GM18870 (cell line): Measurements from ENCODE around the gene GRB14.
A peak's percentile ranks its signal among the peaks of the same experiment; 100 is the strongest.
"Not testable (repeated sequence)": the region's sequence is repeated elsewhere in the genome, so short reads cannot be mapped to it uniquely, and the experiment has no call there.

Experiments
- ATAC-seq: cut with Tn5 transposase; IDR thresholded peaks from one replicate; pipeline ENCODE4 v1.9.1; 2021; ENCODE audit warnings: moderate library complexity; ENCODE audit not compliant: unreplicated experiment

Gene GRB14

DNA sequence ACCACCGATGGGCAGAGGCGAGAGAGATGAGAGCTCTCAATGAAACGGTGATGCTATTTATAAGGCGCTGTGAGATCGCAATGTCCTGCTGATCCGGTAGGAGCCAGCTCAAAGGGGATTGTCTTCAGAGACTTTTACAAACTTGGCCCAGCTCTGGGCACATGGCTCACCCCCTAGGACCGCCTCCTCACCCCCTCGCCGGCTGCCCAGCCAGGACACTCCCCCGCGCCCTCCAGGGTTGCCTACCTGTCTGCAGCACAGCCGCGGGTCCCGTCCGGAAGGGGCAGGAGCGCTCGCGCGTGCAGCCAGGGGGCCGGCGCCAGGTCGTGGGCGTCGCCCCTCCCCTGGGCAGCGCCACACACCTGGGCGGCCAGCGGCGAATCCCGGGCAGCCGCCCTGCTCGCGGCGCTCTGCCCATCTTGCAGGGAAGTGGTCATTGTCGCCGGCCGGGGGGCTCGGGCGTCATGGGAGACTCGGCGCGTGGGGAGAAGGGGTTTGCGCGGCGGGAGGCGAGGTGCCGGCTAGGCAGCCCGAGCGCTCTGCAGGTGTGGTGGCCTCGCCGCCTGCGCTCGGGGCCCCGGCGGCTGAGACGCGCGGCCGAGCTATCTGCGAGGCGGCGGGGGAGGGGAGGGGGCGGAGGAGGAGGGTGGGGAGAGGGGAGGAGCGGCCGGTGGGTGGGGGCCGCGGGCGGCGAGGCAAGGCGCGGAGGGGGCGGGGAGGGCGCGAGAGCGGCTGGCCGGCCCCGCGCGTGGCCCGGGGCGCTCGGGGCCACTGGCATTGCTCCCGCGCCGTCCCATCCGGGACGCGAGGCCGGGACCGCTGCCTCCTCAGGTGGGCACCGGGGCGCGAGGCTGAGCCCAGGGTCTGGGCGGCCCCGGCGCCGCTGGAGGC lies at the start of gene GRB14:
GRB14 (minus strand) TSS at position 610 of the 891 bp plus-strand sequence; CDS start at position 437, 173 bp downstream.
- ATAC-seq = no peak

- ATAC-seq = no peak
These were observed 48.0 kb upstream of the GRB14 start for GRCh38 chr2:164669291-164669690.

GRCh38 chr2:164667566-164667965 lies 46.3 kb upstream of the GRB14 start:
- ATAC-seq = no peak

DNA sequence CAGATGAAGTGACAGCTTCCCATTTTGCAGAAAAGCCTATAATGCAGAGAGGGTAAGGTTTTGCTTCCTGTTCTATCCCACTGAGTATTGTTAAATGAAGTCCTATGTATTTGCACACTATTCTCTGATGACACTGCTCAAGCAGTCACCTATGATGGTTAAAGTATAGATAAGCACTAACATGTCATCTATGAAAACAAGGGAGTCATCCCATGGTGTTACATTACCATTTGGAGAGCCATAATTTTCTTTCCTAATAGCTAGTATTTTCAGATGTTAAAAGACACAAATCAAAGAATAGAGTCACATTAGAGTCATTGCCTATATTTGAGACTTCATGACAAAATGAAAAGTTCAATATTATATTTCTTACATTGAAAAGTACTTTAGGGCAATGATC lies 42.8 kb upstream of the GRB14 start:
- ATAC-seq = no peak

DNA sequence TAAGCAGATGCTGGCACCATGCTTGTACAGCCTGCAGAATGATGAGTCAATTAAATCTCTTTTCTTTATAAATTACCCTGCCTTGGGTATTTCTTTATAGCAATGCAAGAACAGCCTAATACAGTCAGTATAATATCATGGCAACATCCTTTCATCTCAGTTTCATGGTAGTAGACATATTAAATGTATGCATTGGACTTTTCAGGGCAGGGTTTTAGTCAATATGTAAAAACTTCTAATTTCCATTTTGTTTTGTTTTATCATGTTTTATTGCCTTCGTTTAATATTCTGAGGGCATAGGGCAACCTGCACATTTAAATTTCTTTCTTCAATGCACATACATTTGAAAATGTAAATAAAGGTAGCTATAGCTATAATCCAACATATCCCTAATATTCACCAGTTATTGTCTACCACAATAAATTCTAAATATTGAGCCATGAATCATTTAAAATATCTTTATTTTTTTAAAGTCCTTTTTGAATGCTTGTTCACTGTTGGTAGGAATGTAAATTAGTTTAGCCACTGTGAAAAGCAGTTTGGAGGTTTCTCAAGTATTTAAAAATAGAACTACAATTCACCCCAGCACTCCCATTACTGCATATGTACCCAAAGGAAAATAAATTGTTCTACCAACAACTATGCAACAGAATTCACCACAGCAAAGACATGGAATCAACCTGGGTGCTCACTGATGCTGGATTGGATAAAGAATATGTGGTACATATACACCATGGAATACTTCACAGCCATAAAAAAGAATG lies 41.8 kb upstream of the GRB14 start:
- no peak for ATAC-seq

- ATAC-seq = no peak
These were observed 40.8 kb upstream of the GRB14 start for GRCh38 chr2:164662066-164662465.

- ATAC-seq = no peak
These were observed 40.1 kb upstream of the GRB14 start for GRCh38 chr2:164661349-164661748.

DNA sequence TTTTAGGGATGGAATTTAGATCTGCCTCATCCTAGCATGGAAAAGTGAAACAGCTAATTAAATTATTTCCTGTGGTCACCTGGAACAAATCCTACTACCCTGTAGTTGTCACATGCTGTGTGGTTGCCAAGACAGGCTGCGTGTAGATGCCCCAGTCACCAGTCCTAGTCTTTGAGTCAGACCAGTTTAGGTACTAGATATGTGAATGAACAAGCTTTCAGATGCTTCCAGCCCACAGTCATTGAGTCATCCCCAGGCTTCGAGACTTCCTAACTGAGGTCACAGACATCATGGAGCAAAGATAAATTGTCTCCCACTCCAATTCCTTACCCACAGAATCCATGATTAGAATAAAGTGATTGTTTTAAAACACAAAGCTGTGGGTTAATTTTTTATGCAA lies 35.8 kb upstream of the GRB14 start:
- no peak for ATAC-seq

GRCh38 chr2:164655750-164656149 lies 34.5 kb upstream of the GRB14 start:
- ATAC-seq = no peak

- ATAC-seq = no peak
These were observed 34.1 kb upstream of the GRB14 start for GRCh38 chr2:164655336-164655735.

GRCh38 chr2:164651361-164651760 lies 30.1 kb upstream of the GRB14 start:
- ATAC-seq = no peak

GRCh38 chr2:164644036-164644700 lies 22.9 kb upstream of the GRB14 start:
- peak; percentile 65 for ATAC-seq

DNA sequence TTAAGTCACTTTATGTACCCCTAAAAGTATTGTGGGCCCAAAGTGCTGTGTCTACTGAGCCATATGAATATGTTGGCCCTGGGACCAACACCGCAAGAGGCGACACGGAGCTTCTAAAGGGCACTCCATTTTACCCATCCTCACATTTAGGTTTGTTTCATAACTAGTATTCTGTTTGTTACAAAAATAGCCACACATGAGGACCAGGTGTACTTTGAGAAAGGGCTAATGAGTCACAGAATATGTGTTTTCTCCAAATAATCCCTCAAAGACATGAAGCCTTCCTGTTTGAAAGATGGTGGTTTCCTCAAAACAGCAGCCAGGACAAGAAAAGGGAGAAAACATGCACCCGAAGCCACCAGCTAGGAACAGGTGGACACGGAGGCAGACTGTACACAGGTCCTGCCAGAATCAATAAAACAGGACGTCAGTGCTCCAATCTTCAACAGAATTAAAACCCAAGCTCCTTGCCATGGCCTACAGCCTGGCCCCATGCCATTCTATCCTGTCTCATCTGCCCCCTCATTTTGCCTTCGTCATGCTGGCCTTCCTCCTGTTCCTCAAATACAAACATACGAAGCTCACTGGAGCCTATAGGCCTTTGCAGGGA lies 21.8 kb upstream of the GRB14 start:
- no peak for ATAC-seq

- ATAC-seq = no peak
These were observed 21.0 kb upstream of the GRB14 start for GRCh38 chr2:164642268-164642667.

- not testable (repeated sequence) for ATAC-seq
These were observed 7.0 kb upstream of the GRB14 start for GRCh38 chr2:164628319-164628718.

DNA sequence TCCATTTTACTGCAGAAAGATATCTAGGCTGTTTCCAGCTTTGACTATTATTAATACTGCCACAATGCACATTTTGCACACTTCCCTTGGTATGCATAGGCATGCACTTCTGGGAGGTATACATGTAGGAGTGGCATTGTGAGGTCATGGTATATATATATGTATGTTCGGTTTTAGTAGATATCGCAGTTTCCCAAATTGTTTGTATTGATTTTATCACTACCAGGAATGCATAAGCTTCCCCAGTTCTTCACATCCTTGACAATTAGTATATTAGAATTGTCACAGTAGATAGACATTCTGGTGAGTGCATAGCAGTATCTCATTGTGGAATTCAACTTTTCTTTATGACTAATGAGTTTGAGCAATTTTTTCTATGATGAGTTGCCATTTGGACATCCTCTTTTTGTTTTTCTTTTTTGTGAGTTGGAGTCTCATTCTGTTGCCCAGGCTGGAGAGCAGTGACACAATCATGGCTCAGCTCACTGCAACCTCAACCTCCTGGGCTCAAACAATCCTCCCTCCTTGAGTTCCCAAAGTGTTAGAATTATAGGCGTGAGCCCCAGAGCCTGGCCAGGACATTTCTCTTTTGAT lies 4.2 kb upstream of the GRB14 start:
- ATAC-seq = no peak

DNA sequence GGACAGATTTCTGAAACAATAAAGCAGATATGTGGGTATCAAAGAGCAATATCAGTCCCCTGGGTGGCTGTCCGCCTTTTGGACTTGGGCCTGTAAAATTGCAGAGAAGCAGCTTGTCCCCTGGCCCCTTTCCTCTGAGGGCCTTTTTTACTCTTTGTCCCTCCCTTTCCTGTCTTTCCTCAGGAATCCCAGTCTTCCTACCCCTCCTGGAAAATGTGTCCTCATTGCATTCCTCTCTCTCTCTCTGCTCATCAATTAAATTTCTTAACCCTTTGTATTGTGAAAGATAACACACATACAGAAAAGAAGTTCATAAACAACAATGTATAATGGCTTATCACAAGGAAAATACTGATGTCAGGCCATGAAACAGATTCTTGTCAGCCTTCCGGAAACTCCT lies 3.0 kb upstream of the GRB14 start:
- ATAC-seq = no peak

DNA sequence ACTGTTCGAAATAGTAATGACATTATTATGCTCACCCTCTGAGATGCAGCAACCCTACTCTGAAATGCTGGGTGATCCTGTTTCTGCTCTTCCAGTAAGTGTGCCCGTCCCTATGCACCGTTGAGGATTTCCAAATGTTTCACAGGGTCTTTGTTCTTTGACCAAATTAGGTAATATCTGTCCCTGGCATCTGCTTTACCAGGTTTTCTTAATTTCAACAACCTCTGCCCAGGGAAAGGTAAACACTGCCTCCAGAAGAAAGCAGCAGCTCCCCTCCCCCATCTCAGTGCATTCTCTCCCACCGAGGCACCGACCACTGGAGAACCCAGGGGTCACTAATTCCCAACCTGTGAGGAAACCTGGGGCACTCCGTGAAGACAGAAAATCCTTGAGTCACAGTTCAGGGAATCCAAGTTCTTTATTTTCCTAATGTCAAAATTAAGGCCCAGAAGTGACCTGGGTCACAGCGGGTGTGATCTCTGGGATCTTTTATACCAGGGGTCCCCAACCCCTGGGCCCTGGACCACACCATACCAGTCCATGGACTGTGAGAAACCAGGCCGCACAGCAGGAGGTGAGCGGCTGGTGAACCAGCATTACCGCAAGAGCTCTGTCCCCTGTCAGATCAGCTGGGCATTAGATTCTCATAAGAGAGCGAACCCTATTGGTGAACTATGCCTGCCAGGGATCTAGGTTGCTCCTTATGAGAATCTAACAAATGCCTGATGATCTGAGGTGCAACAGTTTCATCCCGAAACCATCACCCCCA lies 1.2 kb upstream of the GRB14 start:
- no peak for ATAC-seq

DNA sequence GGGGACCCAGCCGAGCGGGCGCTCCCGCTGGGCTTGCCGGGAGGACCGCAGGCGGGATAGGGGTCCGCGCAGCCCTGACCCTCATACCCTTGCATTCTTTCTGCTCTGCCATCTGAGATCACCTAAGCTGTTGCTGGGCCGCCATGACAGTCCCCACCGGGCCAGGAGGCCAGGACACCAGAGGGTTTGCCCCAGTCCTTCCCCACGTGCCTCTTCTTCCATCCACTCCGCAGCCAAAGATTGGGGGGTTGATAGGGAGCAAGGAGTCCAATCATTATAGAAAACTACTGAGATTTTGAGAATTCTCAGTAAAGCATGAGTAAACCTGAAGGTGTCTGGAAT lies 453 bp upstream of the GRB14 start:
- ATAC-seq = no peak

DNA sequence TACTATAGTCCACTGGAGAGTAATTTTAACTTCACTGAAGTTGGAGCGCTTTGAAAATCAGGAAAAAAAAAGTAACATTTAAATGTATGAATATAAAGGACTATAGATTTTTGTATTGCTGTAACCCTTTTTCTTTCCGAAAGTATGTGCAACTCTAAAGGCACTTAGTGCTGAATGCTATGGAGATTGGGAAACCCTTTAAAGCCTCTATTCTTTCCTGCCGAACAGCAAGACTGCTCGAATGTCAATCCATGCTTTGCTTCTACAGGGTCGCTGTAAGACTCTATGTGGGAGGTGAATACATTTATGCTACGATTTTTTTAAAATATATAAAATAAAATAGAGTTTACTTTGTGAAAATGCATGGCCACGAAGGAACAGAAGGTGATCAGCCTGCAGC lies 825 bp downstream of the GRB14 start:
- ATAC-seq = no peak
